T-helper 22 cell (primary cell): ENCODE measurements around the gene CACNA1G.
A peak's percentile ranks its signal among the peaks of the same experiment; 100 is the strongest.

Source experiments
- DNase-seq: peaks from one replicate; pipeline ENCODE4 v3.0.0-alpha.2; 2020; ENCODE audit warnings: low read depth

Gene CACNA1G

GRCh38 chr17:50533720-50534148 is 26.8 kb upstream of the CACNA1G start:
- no peak for DNase-seq

GRCh38 chr17:50534222-50534978 is 26.1 kb upstream of the CACNA1G start:
- no peak for DNase-seq

- DNase-seq, result no peak
Observed at GRCh38 chr17:50534979-50535326, 25.6 kb upstream of the CACNA1G start.

GRCh38 chr17:50535407-50535806 is 25.1 kb upstream of the CACNA1G start:
- DNase-seq, result no peak

GRCh38 chr17:50536683-50537646 is 23.6 kb upstream of the CACNA1G start:
- DNase-seq, result no peak

- no peak for DNase-seq
Observed at GRCh38 chr17:50537721-50538548, 22.6 kb upstream of the CACNA1G start.

- DNase-seq, result no peak
Observed at GRCh38 chr17:50538549-50539410, 21.7 kb upstream of the CACNA1G start.

- DNase-seq, result no peak
Observed at GRCh38 chr17:50539762-50540559, 20.6 kb upstream of the CACNA1G start.

GRCh38 chr17:50540560-50541401 is 19.7 kb upstream of the CACNA1G start:
- DNase-seq, result no peak

- DNase-seq, result no peak
Observed at GRCh38 chr17:50541402-50541715, 19.2 kb upstream of the CACNA1G start.

GRCh38 chr17:50541716-50542688 is 18.5 kb upstream of the CACNA1G start:
- peak; percentile 69 for DNase-seq

- no peak for DNase-seq
Observed at GRCh38 chr17:50542795-50543774, 17.4 kb upstream of the CACNA1G start.

GRCh38 chr17:50544516-50544915 is 16.0 kb upstream of the CACNA1G start:
- DNase-seq, result no peak

GRCh38 chr17:50545311-50545710 is 15.2 kb upstream of the CACNA1G start:
- DNase-seq, result no peak

- DNase-seq, result no peak
Observed at GRCh38 chr17:50546701-50547034, 13.8 kb upstream of the CACNA1G start.

GRCh38 chr17:50547035-50547735 is 13.3 kb upstream of the CACNA1G start, which contains the start of gene SPATA20:
Gene SPATA20 (plus strand): TSS chr17:50547174. CDS start chr17:50547209, 35 bp downstream.
- peak; percentile 62 for DNase-seq

- DNase-seq, result no peak
Observed at GRCh38 chr17:50547736-50548083, 12.8 kb upstream of the CACNA1G start.
